Liver (tissue), 9 donors: ENCODE results near the gene ARID3C. TPM values are rescaled to one million over a fixed set of nuclear protein-coding genes. Genes with fewer than 3 reads are reported as not detected.

Experiments used
- DNase-seq: peaks from one replicate; pipeline ENCODE4 v3.0.0-alpha.2; 2017; ENCODE audit warnings: low spot score
- H3K27ac ChIP-seq, 2 donors: one replicate each; pipeline ENCODE4 v1.7.0; 2013; ENCODE audit warnings: inconsistent platforms in 2 of 2, low read length in 2 of 2, control low read depth in 1 of 2, low read depth in 1 of 2, mild to moderate bottlenecking in 1 of 2
- H3K27me3 ChIP-seq, 4 donors: one replicate each; pipeline versions ENCODE4 v1.6.1 to v1.7.0; 2013; ENCODE audit warnings: low read length in 3 of 4, inconsistent platforms in 1 of 4, mild to moderate bottlenecking in 1 of 4, moderate library complexity in 1 of 4; ENCODE audit not compliant: control insufficient read depth in 4 of 4, insufficient read depth in 4 of 4
- H3K36me3 ChIP-seq, 4 donors: one replicate each; pipeline versions ENCODE4 v1.6.1 to v1.7.0; 2013; ENCODE audit warnings: low read length in 3 of 4, mild to moderate bottlenecking in 3 of 4, low read depth in 1 of 4, moderate library complexity in 1 of 4; ENCODE audit not compliant: control insufficient read depth in 4 of 4, insufficient read depth in 3 of 4
- H3K4me1 ChIP-seq, 4 donors: one replicate each; pipeline versions ENCODE4 v1.6.1 to v1.7.0; 2013; ENCODE audit warnings: low read length in 3 of 4, mild to moderate bottlenecking in 3 of 4, moderate library complexity in 1 of 4; ENCODE audit not compliant: control insufficient read depth in 4 of 4, insufficient read depth in 4 of 4
- H3K4me3 ChIP-seq, 3 donors: one replicate each; pipeline versions ENCODE4 v1.6.1 to v1.7.0; 2013; ENCODE audit warnings: low read length in 3 of 3, control low read depth in 1 of 3, low read depth in 1 of 3, mild to moderate bottlenecking in 1 of 3
- H3K9ac ChIP-seq, 2 donors: one replicate each; pipeline ENCODE4 v1.7.0; 2013; ENCODE audit warnings: low read length in 2 of 2, mild to moderate bottlenecking in 2 of 2, moderate library complexity in 2 of 2, control low read depth in 1 of 2, low read depth in 1 of 2
- H3K9me3 ChIP-seq, 4 donors: one replicate each; pipeline versions ENCODE4 v1.6.1 to v1.7.0; 2013; ENCODE audit warnings: low read length in 3 of 4; ENCODE audit not compliant: control insufficient read depth in 4 of 4
- ATF3 ChIP-seq: IDR thresholded peaks from 2 replicates; pipeline ENCODE4 v1.6.1; 2016; ENCODE audit warnings: antibody characterized with exemption
- CTCF ChIP-seq: fragments of 150-350 bp; IDR thresholded peaks from 2 replicates; pipeline ENCODE4 v1.5.1; 2017; ENCODE audit warnings: improper control_type of control experiment, low read depth, low read length; ENCODE audit not compliant: missing input control
- EGR1 ChIP-seq, 2 donors: IDR thresholded peaks; 2 replicates each; pipeline ENCODE4 v1.6.1; 2016 to 2018; ENCODE audit warnings: antibody characterized with exemption in 2 of 2, low read depth in 2 of 2
- FOXA1 ChIP-seq: IDR thresholded peaks from 2 replicates; pipeline ENCODE4 v1.6.1; 2016; ENCODE audit warnings: antibody characterized with exemption
- FOXA2 ChIP-seq: IDR thresholded peaks from 2 replicates; pipeline ENCODE4 v1.6.1; 2016; ENCODE audit warnings: antibody characterized with exemption
- GABPA ChIP-seq, 2 donors: IDR thresholded peaks in 1 of 2; conservative IDR thresholded peaks in 1 of 2; 2 replicates each; pipeline ENCODE4 v1.6.1; 2016; ENCODE audit warnings: antibody characterized with exemption in 2 of 2, mild to moderate bottlenecking in 1 of 2, moderate library complexity in 1 of 2
- HNF4A ChIP-seq, 2 donors: conservative IDR thresholded peaks; 2 replicates each; pipeline ENCODE4 v1.6.1; 2016; ENCODE audit warnings: antibody characterized with exemption in 2 of 2, mild to moderate bottlenecking in 2 of 2
- HNF4G ChIP-seq: IDR thresholded peaks from 2 replicates; pipeline ENCODE4 v1.6.1; 2016; ENCODE audit warnings: antibody characterized with exemption
- JUND ChIP-seq, 2 donors: IDR thresholded peaks; 2 replicates each; pipeline ENCODE4 v1.6.1; 2016; ENCODE audit warnings: antibody characterized with exemption in 2 of 2
- MAX ChIP-seq: IDR thresholded peaks from 2 replicates; pipeline ENCODE4 v1.6.1; 2016; ENCODE audit warnings: antibody characterized with exemption
- RAD21 ChIP-seq, 2 donors: IDR thresholded peaks; 2 replicates each; pipeline ENCODE4 v1.6.1; 2016; ENCODE audit warnings: antibody characterized with exemption in 2 of 2, mild to moderate bottlenecking in 2 of 2
- REST ChIP-seq: IDR thresholded peaks from 2 replicates; pipeline ENCODE4 v1.6.1; 2016; ENCODE audit warnings: antibody characterized with exemption, mild to moderate bottlenecking
- RXRA ChIP-seq, 2 donors: IDR thresholded peaks; 2 replicates each; pipeline ENCODE4 v1.6.1; 2017 to 2018; ENCODE audit warnings: antibody characterized with exemption in 2 of 2, mild to moderate bottlenecking in 1 of 2
- SP1 ChIP-seq: IDR thresholded peaks from 2 replicates; pipeline ENCODE4 v1.6.1; 2018; ENCODE audit warnings: antibody characterized with exemption, mild to moderate bottlenecking
- TAF1 ChIP-seq: conservative IDR thresholded peaks from 2 replicates; pipeline ENCODE4 v1.6.1; 2016; ENCODE audit warnings: antibody characterized with exemption, mild to moderate bottlenecking
- YY1 ChIP-seq: IDR thresholded peaks from 2 replicates; pipeline ENCODE4 v1.6.1; 2016; ENCODE audit warnings: antibody characterized with exemption, mild to moderate bottlenecking
- WGBS: extraction: QIAGEN DNeasy Blood & Tissue Kit; methylation state at CpG from one replicate; pipeline ENCODE4 v1.1.7; 2013; 5-methylcytosine and 5-hydroxymethylcytosine counted together
- polyA plus RNA-seq, 2 donors: library from polyadenylated mRNA; stranded (reverse) in 1 of 2; unstranded in 1 of 2; fragments of 200-250 nt in 1 of 2; fragments of >200 nt in 1 of 2; fragmentation: Nextera tagmentation in 1 of 2; extraction: Ambion mirVana in 1 of 2; gene quantifications; one replicate each; pipeline versions ENCODE4 v1.2.1 to v1.2.3, GENCODE V29; 2013 to 2015
- total RNA-seq, 2 donors: library from RNA; depleted of rRNA; stranded (reverse); fragments of >200 nt; gene quantifications; one replicate each; pipeline ENCODE4 v1.2.3, GENCODE V29; 2014
- TF ChIP-seq, protein P1 (sequence below): IDR thresholded peaks from 2 replicates; pipeline ENCODE4 v1.6.1; 2016; ENCODE audit warnings: antibody characterized with exemption
- donor health status: healthy.
- donor health status: healthy.
- donor health status: healthy.
- donor health status: healthy.
- donor health status: healthy.

ARID3C gene
- total and polyA plus RNA-seq, 4 donors = 0.58 to 2.6 (median 1.7) TPM

- TF ChIP-seq CTCF (no peak), FOXA1 (no peak), RXRA (IDR thresholded peaks at IDR 0.05) (no peak), GABPA (IDR thresholded peaks at IDR 0.05 in 1 of 2, conservative IDR thresholded peaks at IDR 0.05 in 1 of 2) (no peak), EGR1 (IDR thresholded peaks at IDR 0.05; ENCODE audit: low read depth in 2 of 2) (no peak), HNF4G (no peak), REST (no peak), JUND (IDR thresholded peaks at IDR 0.05) (no peak), HNF4A (conservative IDR thresholded peaks at IDR 0.05) (no peak), SP1 (no peak), FOXA2 (no peak), ATF3 (no peak), RAD21 (IDR thresholded peaks at IDR 0.05) (no peak), YY1 (no peak)
- TF ChIP-seq, protein P1, sequence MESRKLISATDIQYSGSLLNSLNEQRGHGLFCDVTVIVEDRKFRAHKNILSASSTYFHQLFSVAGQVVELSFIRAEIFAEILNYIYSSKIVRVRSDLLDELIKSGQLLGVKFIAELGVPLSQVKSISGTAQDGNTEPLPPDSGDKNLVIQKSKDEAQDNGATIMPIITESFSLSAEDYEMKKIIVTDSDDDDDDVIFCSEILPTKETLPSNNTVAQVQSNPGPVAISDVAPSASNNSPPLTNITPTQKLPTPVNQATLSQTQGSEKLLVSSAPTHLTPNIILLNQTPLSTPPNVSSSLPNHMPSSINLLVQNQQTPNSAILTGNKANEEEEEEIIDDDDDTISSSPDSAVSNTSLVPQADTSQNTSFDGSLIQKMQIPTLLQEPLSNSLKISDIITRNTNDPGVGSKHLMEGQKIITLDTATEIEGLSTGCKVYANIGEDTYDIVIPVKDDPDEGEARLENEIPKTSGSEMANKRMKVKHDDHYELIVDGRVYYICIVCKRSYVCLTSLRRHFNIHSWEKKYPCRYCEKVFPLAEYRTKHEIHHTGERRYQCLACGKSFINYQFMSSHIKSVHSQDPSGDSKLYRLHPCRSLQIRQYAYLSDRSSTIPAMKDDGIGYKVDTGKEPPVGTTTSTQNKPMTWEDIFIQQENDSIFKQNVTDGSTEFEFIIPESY = no peak
- 96% methylated on average over 20 of the region's 20 CpGs for WGBS
- Histone ChIP-seq H3K9ac (peak overlapping the region in 1 of 2 donors; percentile 87), H3K27ac (peak overlapping the region; percentile 81 to 90), H3K27me3 (no peaks in the 10 kb centered on the region), H3K36me3 (peaks cover 0 to 13% (median under 1%) of the 10 kb centered on the region in 4 donors), H3K4me1 (peaks cover 14 to 30% (median 27%) of the 10 kb centered on the region in 4 donors), H3K4me3 (peak overlapping the region in 2 of 3 donors; percentile 87 to 95), H3K9me3 (no peaks in the 10 kb centered on the region)
- DNase-seq = no peak
These were observed 18.2 kb downstream of the ARID3C start for GRCh38 chr9:34610434-34611206.

GRCh38 chr9:34607331-34607730 is 21.5 kb downstream of the ARID3C start:
- no peak overlapping the region for H3K4me3 ChIP-seq
- H3K9me3 ChIP-seq = no peaks in the 10 kb centered on the region
- no peak for DNase-seq
- H3K27ac ChIP-seq = peak overlapping the region in 1 of 2 donors; percentile 60
- peaks cover 11 to 22% (median 20%) of the 10 kb centered on the region in 4 donors for H3K4me1 ChIP-seq
- no peak overlapping the region for H3K9ac ChIP-seq
- WGBS = 76% methylated on average over 2 of the region's 2 CpGs
- no peaks in the 10 kb centered on the region for H3K27me3 ChIP-seq
- H3K36me3 ChIP-seq = no peaks in the 10 kb centered on the region
- TF ChIP-seq SP1 = no peak
- TF ChIP-seq MAX = no peak
- TF ChIP-seq YY1 = no peak
- TF ChIP-seq CTCF = no peak
- TF ChIP-seq RAD21 (IDR thresholded peaks at IDR 0.05) = no peak
- TF ChIP-seq FOXA2 = no peak
- TF ChIP-seq, protein P1 = no peak
- no peak for TF ChIP-seq TAF1
- TF ChIP-seq GABPA (IDR thresholded peaks at IDR 0.05 in 1 of 2, conservative IDR thresholded peaks at IDR 0.05 in 1 of 2) = no peak
- TF ChIP-seq RXRA (IDR thresholded peaks at IDR 0.05) = no peak
- no peak for TF ChIP-seq FOXA1
